ENCODE data around the gene ATP2C1.

ATP2C1 gene

DNA sequence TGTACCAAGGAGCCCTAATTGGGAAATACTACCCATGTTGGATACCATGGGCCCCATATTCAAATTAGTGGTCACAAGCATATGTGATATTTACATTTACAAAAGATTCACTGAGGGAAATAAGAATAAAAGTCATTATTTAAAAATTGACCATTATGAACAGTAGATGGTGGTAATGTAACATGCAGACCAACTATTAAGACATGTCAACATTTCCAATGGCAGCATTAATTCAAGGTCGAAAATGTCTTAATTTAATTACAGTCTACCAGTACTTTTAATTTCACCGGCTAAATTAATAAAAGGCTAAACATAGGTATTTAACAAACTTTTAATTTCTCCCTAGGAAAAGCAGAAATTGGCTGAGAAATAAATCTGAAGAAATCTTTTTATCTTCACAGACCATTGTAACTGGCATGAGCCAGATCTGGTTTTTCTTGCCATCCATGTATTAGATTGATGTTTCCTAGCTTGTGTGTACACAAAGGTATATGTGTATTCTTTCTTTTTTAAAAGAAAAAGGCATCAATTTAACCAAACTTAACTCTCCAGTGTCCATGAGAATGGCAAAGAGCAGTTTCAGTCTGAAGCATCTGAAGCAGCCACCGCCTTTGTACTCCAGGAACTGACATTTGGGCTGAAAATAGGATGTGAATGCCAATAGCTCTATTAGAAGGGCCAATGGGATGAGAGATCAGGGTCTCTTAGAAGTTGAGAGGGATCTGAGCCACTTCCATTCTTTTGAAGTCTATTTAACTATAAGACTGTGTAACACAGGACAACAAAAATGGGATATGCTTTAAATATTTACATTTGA is 159.4 kb downstream of the ATP2C1 start:
- no peak for DNase-seq

All from hematopoietic multipotent progenitor cell treated with erythropoietin and hydrocortisone succinate and interleukin-3 and kit ligand, for 8 days (in vitro differentiated cells).